Smooth muscle cell (in vitro differentiated cells): ENCODE results near the gene GUCY1A1. TPM values are rescaled to one million over a fixed set of nuclear protein-coding genes. Genes with fewer than 3 reads are reported as not detected.

Experiments
- DNase-seq: peaks from one replicate; lab custom pipeline; 2025; ENCODE audit not compliant: unreplicated experiment; lab: John Stamatoyannopoulos, UW
- H2AFZ ChIP-seq: fragments of 200-600 bp; sonication (generic); 2 replicates; pipeline ENCODE4 v1.6.0; 2016; ENCODE audit warnings: antibody characterized with exemption, low read depth, mild to moderate bottlenecking
- H3F3A ChIP-seq: fragments of 200-600 bp; sonication (generic); 2 replicates; pipeline ENCODE4 v1.6.0; 2017; ENCODE audit warnings: antibody characterized with exemption, low read depth
- H3K27ac ChIP-seq: fragments of 200-600 bp; sonication (generic); 2 replicates; pipeline ENCODE4 v1.5.1; 2016; ENCODE audit warnings: low read depth, mild to moderate bottlenecking
- H3K27me3 ChIP-seq: fragments of 200-600 bp; sonication (generic); 2 replicates; pipeline ENCODE4 v1.6.1; 2016; ENCODE audit warnings: low read depth, mild to moderate bottlenecking
- H3K36me3 ChIP-seq: fragments of 200-600 bp; sonication (generic); 2 replicates; pipeline ENCODE4 v1.5.1; 2016; ENCODE audit warnings: low read depth
- H3K4me1 ChIP-seq: fragments of 200-600 bp; sonication (generic); 2 replicates; pipeline ENCODE4 v1.5.1; 2016; ENCODE audit warnings: low read depth
- H3K4me2 ChIP-seq: fragments of 200-600 bp; sonication (generic); 2 replicates; pipeline ENCODE4 v1.6.0; 2016; ENCODE audit warnings: mild to moderate bottlenecking
- H3K4me3 ChIP-seq: fragments of 200-600 bp; sonication (generic); 2 replicates; pipeline ENCODE4 v1.5.1; 2016; ENCODE audit warnings: mild to moderate bottlenecking
- H3K79me2 ChIP-seq: fragments of 200-600 bp; sonication (generic); 2 replicates; pipeline ENCODE4 v1.6.0; 2016; ENCODE audit warnings: low read depth, mild to moderate bottlenecking
- H3K9ac ChIP-seq: fragments of 200-600 bp; sonication (generic); 2 replicates; pipeline ENCODE4 v1.6.0; 2016; ENCODE audit warnings: low read depth
- H3K9me3 ChIP-seq: fragments of 200-600 bp; sonication (generic); replicated peaks from 2 replicates; pipeline ENCODE4 v1.5.1; 2016; ENCODE audit warnings: low read depth
- H4K20me1 ChIP-seq: fragments of 200-600 bp; sonication (generic); 2 replicates; pipeline ENCODE4 v1.6.0; 2016; ENCODE audit warnings: low read depth
- CTCF ChIP-seq: fragments of 200-600 bp; sonication (generic); IDR thresholded peaks from 2 replicates; pipeline ENCODE4 v1.5.1; 2017; ENCODE audit warnings: borderline replicate concordance, mild to moderate bottlenecking, antibody characterized with exemption; ENCODE audit not compliant: insufficient read depth, poor library complexity, severe bottlenecking
- WGBS: methylation state at CpG from one replicate; pipeline ENCODE4 v1.1.7; 2016; ENCODE audit warnings: low lambda C conversion rate; 5-methylcytosine and 5-hydroxymethylcytosine counted together
- polyA plus RNA-seq: library from polyadenylated mRNA; unstranded; fragments of >200 nt; fragmentation: Nextera tagmentation; extraction: Ambion mirVana; gene quantifications from 2 replicates; pipeline ENCODE4 v1.2.1, GENCODE V29; 2016
- total RNA-seq: library from RNA; depleted of rRNA; stranded (reverse); fragments of >200 nt; gene quantifications from 2 replicates; pipeline ENCODE4 v1.2.3, GENCODE V29; 2014

The GUCY1A1 gene
- total and polyA plus RNA-seq, 2 experiments from 2014 or later, result 172 to 269 TPM

GRCh38 chr4:155667568-155668511 lies 1.2 kb downstream of the GUCY1A1 start:
- Histone ChIP-seq H3K9ac (peak overlapping the region; percentile 78), H3F3A (peaks cover 16% of the 10 kb centered on the region), H3K4me1 (peaks cover 10% of the 10 kb centered on the region), H3K36me3 (no peaks in the 10 kb centered on the region), H3K79me2 (peaks cover 66% of the 10 kb centered on the region), H3K27ac (peak overlapping the region; percentile 80), H2AFZ (peak overlapping the region; percentile 71), H3K27me3 (no peaks in the 10 kb centered on the region), H3K9me3 (no peaks in the 10 kb centered on the region), H3K4me2 (peak overlapping the region; percentile 94), H3K4me3 (peak overlapping the region; percentile 72), H4K20me1 (no peaks in the 10 kb centered on the region)
- 1% methylated on average over 51 of the region's 71 CpGs for WGBS
- no peak for TF ChIP-seq CTCF
- peak; percentile 26 for DNase-seq

GRCh38 chr4:155668707-155669220 lies 2.1 kb downstream of the GUCY1A1 start:
- 46% methylated on average over 9 of the region's 9 CpGs for WGBS
- H3K27me3 ChIP-seq, result no peaks in the 10 kb centered on the region
- peaks cover 71% of the 10 kb centered on the region for H3K79me2 ChIP-seq
- H3K9ac ChIP-seq, result peak overlapping the region; percentile 78
- H3K4me3 ChIP-seq, result peak overlapping the region; percentile 72
- TF ChIP-seq CTCF, result no peak
- peaks cover 20% of the 10 kb centered on the region for H3F3A ChIP-seq
- peaks cover 11% of the 10 kb centered on the region for H3K4me1 ChIP-seq
- no peak for DNase-seq
- H4K20me1 ChIP-seq, result no peaks in the 10 kb centered on the region
- peak overlapping the region; percentile 94 for H3K4me2 ChIP-seq
- H3K9me3 ChIP-seq, result no peaks in the 10 kb centered on the region
- peak overlapping the region; percentile 80 for H3K27ac ChIP-seq
- no peaks in the 10 kb centered on the region for H3K36me3 ChIP-seq
- H2AFZ ChIP-seq, result no peak overlapping the region

- H3K4me2 ChIP-seq, result peak overlapping the region; percentile 94
These were observed 5.7 kb downstream of the GUCY1A1 start for GRCh38 chr4:155672342-155672741.

More at GRCh38 chr4:155672342-155672741, 5.7 kb downstream of the GUCY1A1 start:
- peaks cover 38% of the 10 kb centered on the region for H3K4me1 ChIP-seq
- peak overlapping the region; percentile 24 for H3K9ac ChIP-seq
- H3K4me3 ChIP-seq, result peak overlapping the region; percentile 14
- no peak for DNase-seq
- H3K9me3 ChIP-seq, result no peaks in the 10 kb centered on the region
- H3K36me3 ChIP-seq, result no peaks in the 10 kb centered on the region
- no peaks in the 10 kb centered on the region for H4K20me1 ChIP-seq
- H3K27me3 ChIP-seq, result no peaks in the 10 kb centered on the region
- TF ChIP-seq CTCF, result no peak
- peaks cover 93% of the 10 kb centered on the region for H3K79me2 ChIP-seq
- H2AFZ ChIP-seq, result no peak overlapping the region
- H3F3A ChIP-seq, result peaks cover 34% of the 10 kb centered on the region
- WGBS, result 32% methylated on average over 2 of the region's 2 CpGs
- H3K27ac ChIP-seq, result peak overlapping the region; percentile 80
